HG02981 (cell line): ENCODE results near the gene ARRDC1.
"Not testable (repeated sequence)": the region's sequence is repeated elsewhere in the genome, so short reads cannot be mapped to it uniquely, and the experiment has no call there.

Experiments
- ATAC-seq: cut with Tn5 transposase; IDR thresholded peaks from one replicate; pipeline ENCODE4 v1.9.1; 2021; ENCODE audit warnings: mild to moderate bottlenecking, moderate library complexity; ENCODE audit not compliant: unreplicated experiment

Gene ARRDC1

GRCh38 chr9:137605121-137606004, at the start of gene ARRDC1:
TSS of gene ARRDC1 (plus strand) at chr9:137605686. CDS start at chr9:137605718, 32 bp downstream.
- peak; percentile 64 for ATAC-seq

- no peak for ATAC-seq
Measured at GRCh38 chr9:137556069-137556838, 49.2 kb upstream of the ARRDC1 start.

GRCh38 chr9:137558127-137558526, 47.4 kb upstream of the ARRDC1 start:
- ATAC-seq, result no peak

- ATAC-seq, result no peak
Measured at GRCh38 chr9:137564134-137564533, 41.4 kb upstream of the ARRDC1 start.

- ATAC-seq, result no peak
Measured at GRCh38 chr9:137564817-137565411, 40.6 kb upstream of the ARRDC1 start.

GRCh38 chr9:137568445-137568844, 37.0 kb upstream of the ARRDC1 start:
- not testable (repeated sequence) for ATAC-seq

- no peak for ATAC-seq
Measured at GRCh38 chr9:137569609-137570203, 35.8 kb upstream of the ARRDC1 start.

- ATAC-seq, result no peak
Measured at GRCh38 chr9:137570566-137570965, 34.9 kb upstream of the ARRDC1 start.

GRCh38 chr9:137574192-137574591, 31.3 kb upstream of the ARRDC1 start:
- no peak for ATAC-seq

GRCh38 chr9:137575364-137575715, 30.1 kb upstream of the ARRDC1 start:
- no peak for ATAC-seq

GRCh38 chr9:137575716-137576411, 29.6 kb upstream of the ARRDC1 start:
- ATAC-seq, result no peak

GRCh38 chr9:137578518-137579258, 26.8 kb upstream of the ARRDC1 start, which contains the start of gene DPH7:
TSS of gene DPH7 (minus strand) at chr9:137578925. CDS start at chr9:137578777, 148 bp downstream.
- ATAC-seq, result peak; percentile 89

GRCh38 chr9:137579259-137579604, 26.3 kb upstream of the ARRDC1 start:
- ATAC-seq, result no peak

- no peak for ATAC-seq
Measured at GRCh38 chr9:137580209-137580953, 25.1 kb upstream of the ARRDC1 start.

- no peak for ATAC-seq
Measured at GRCh38 chr9:137580954-137581322, 24.5 kb upstream of the ARRDC1 start.

- no peak for ATAC-seq
Measured at GRCh38 chr9:137581361-137582285, 23.9 kb upstream of the ARRDC1 start.

- ATAC-seq, result no peak
Measured at GRCh38 chr9:137582286-137582860, 23.1 kb upstream of the ARRDC1 start.

GRCh38 chr9:137583347-137583746, 22.1 kb upstream of the ARRDC1 start:
- ATAC-seq, result no peak
